Activated CD8-positive, alpha-beta T cell treated with anti-CD3 and anti-CD28 coated beads for 36 hours (primary cell): ENCODE results near the gene GABPB2. TPM values are rescaled to one million over a fixed set of nuclear protein-coding genes. Genes with fewer than 3 reads are reported as not detected.

Source experiments
- ATAC-seq: fragments of 200-7000 bp; cut with Tn5 transposase; one replicate; pipeline ENCODE4 v1.10.0; 2021; ENCODE audit warnings: mild to moderate bottlenecking, moderate library complexity
- CTCF ChIA-PET: fragments of 350-600 bp; sonication (Branson Sonifier 250); formaldehyde crosslinking; loops from one replicate; lab custom pipeline; 2021; ENCODE audit warnings: antibody characterized with exemption; lab: Charles Lee
- POLR2A ChIA-PET: fragments of 350-600 bp; sonication (Branson Sonifier 250); formaldehyde crosslinking; loops from one replicate; lab custom pipeline; 2021; ENCODE audit warnings: antibody characterized with exemption; lab: Charles Lee
- DNase-seq: peaks from one replicate; pipeline ENCODE4 v3.0.0-alpha.2; 2020
- H3K27ac Mint-ChIP-seq: one replicate; pipeline ENCODE4 v1.8.0; 2021; ENCODE audit warnings: mild to moderate bottlenecking, mixed read lengths
- H3K27me3 Mint-ChIP-seq: one replicate; pipeline ENCODE4 v1.8.0; 2021; ENCODE audit warnings: mixed read lengths
- H3K36me3 Mint-ChIP-seq: one replicate; pipeline ENCODE4 v1.8.0; 2021; ENCODE audit warnings: low read depth, mixed read lengths
- H3K4me1 Mint-ChIP-seq: one replicate; pipeline ENCODE4 v1.8.0; 2021; ENCODE audit warnings: low read depth, mixed read lengths
- H3K4me3 Mint-ChIP-seq: one replicate; pipeline ENCODE4 v1.8.0; 2021; ENCODE audit warnings: mild to moderate bottlenecking, moderate library complexity, mixed read lengths
- H3K9me3 Mint-ChIP-seq: one replicate; pipeline ENCODE4 v1.8.0; 2021; ENCODE audit warnings: mixed read lengths
- CTCF ChIP-seq: fragments of 200-600 bp; IDR thresholded peaks from one replicate; pipeline ENCODE4 v1.8.0; 2022; ENCODE audit warnings: antibody characterized with exemption, mild to moderate bottlenecking
- intact Hi-C: fragments of 100-400 bp; cut with micrococcal nuclease; formaldehyde crosslinking; loops from one replicate; pipeline ENCODE4 v1.10.0; 2022
- total RNA-seq, 2 experiments: library from RNA; stranded (reverse); gene quantifications; one replicate each; pipeline ENCODE4 v1.2.3, GENCODE V29; 2021

GABPB2 gene
- total RNA-seq, 2 experiments from 2014 or later: 17.5 to 19.3 TPM

GRCh38 chr1:151049458-151049857 is 21.1 kb upstream of the GABPB2 start:
- TF ChIP-seq CTCF: no peak
- Mint-ChIP-seq H3K4me3 (peak overlapping the region; percentile 15), H3K27ac (peak overlapping the region; percentile 15), H3K27me3 (no peaks in the 10 kb centered on the region), H3K9me3 (no peaks in the 10 kb centered on the region), H3K4me1 (peaks cover 53% of the 10 kb centered on the region), H3K36me3 (peaks cover 41% of the 10 kb centered on the region)
- CTCF ChIA-PET: interaction anchor here (1.2 to 2.2 kb wide), 4 partner anchors 9 to 107 kb away, joined by 4 to 13 read pairs (median 8); partner anchors contain the start of genes CDC42SE1 and TNFAIP8L2
- DNase-seq (no peak), ATAC-seq (no peak)
- POLR2A ChIA-PET: interaction anchor here (0.7 to 4.0 kb wide), 4 partner anchors 9 to 203 kb away, joined by 3 to 22 read pairs (median 4); partner anchors contain the start of gene CDC42SE1
- intact Hi-C loops: no loop called here

GRCh38 chr1:151050051-151050688 is 20.4 kb upstream of the GABPB2 start:
- no peak overlapping the region for H3K4me3 Mint-ChIP-seq
- ATAC-seq (no peak), DNase-seq (no peak)
- no peaks in the 10 kb centered on the region for H3K9me3 Mint-ChIP-seq
- H3K36me3 Mint-ChIP-seq: peaks cover 48% of the 10 kb centered on the region
- intact Hi-C loops: no loop called here
- CTCF ChIA-PET: interaction anchor here (1.1 to 2.2 kb wide), 7 partner anchors 8 to 107 kb away, joined by 3 to 13 read pairs (median 5); partner anchors contain the start of genes CDC42SE1 and TNFAIP8L2
- H3K27ac Mint-ChIP-seq: peak overlapping the region; percentile 20
- no peak for TF ChIP-seq CTCF
- H3K27me3 Mint-ChIP-seq: no peaks in the 10 kb centered on the region
- H3K4me1 Mint-ChIP-seq: peaks cover 60% of the 10 kb centered on the region
- POLR2A ChIA-PET: interaction anchor here (0.7 to 4.0 kb wide), 4 partner anchors 8 to 202 kb away, joined by 3 to 22 read pairs (median 4); partner anchors contain the start of gene CDC42SE1

GRCh38 chr1:151051356-151052009 is 19.1 kb upstream of the GABPB2 start:
- ChIA-PET POLR2A (interaction anchor here (0.7 to 3.0 kb wide), 3 partner anchors 11 to 19 kb away, joined by 3 to 9 read pairs (median 8); partner anchors contain the start of gene GABPB2), CTCF (interaction anchor here (0.8 to 2.2 kb wide), 5 partner anchors 8 to 71 kb away, joined by 3 to 13 read pairs (median 3); partner anchors contain the start of gene CDC42SE1)
- ATAC-seq (no peak), DNase-seq (no peak)
- TF ChIP-seq CTCF: no peak
- Mint-ChIP-seq H3K4me3 (no peak overlapping the region), H3K36me3 (peaks cover 61% of the 10 kb centered on the region), H3K27ac (peak overlapping the region; percentile 36), H3K9me3 (no peaks in the 10 kb centered on the region), H3K4me1 (peaks cover 65% of the 10 kb centered on the region), H3K27me3 (no peaks in the 10 kb centered on the region)
- intact Hi-C loops: no loop called here

GRCh38 chr1:151054971-151055547 is 15.5 kb upstream of the GABPB2 start:
- no peak for TF ChIP-seq CTCF
- ChIA-PET CTCF (interaction anchor here (1.0 to 6.5 kb wide), 4 partner anchors 16 to 75 kb away, joined by 4 to 40 read pairs (median 6); partner anchors contain the start of gene GABPB2), POLR2A (interaction anchor here (0.9 to 1.3 kb wide), 2 partner anchors 8 to 76 kb away, joined by 3 read pairs; no protein-coding TSS in a partner anchor)
- Mint-ChIP-seq H3K27me3 (no peaks in the 10 kb centered on the region), H3K4me3 (no peak overlapping the region), H3K9me3 (no peaks in the 10 kb centered on the region), H3K36me3 (peaks cover 76% of the 10 kb centered on the region), H3K27ac (peak overlapping the region; percentile 95), H3K4me1 (peaks cover 53% of the 10 kb centered on the region)
- intact Hi-C loops: loop anchor here (5.0 kb wide), 1 partner anchor 33 kb away; no protein-coding TSS in a partner anchor
- ATAC-seq (no peak), DNase-seq (no peak)
